Epithelial cell of prostate (primary cell): ENCODE results near the gene CNST.

Source experiments
- DNase-seq: peaks from one replicate; pipeline ENCODE4 v3.0.0-alpha.2; 2011; ENCODE audit warnings: low read depth, low spot score
- H3K27ac ChIP-seq: fragments of 450-650 bp; 2 replicates; pipeline ENCODE4 v1.5.1; 2017; ENCODE audit warnings: mild to moderate bottlenecking

The CNST gene

GRCh38 chr1:246647513-246647912 lies 81.3 kb downstream of the CNST start:
- H3K27ac ChIP-seq, result no peak overlapping the region

GRCh38 chr1:246651012-246651695 lies 84.9 kb downstream of the CNST start:
- H3K27ac ChIP-seq, result no peak overlapping the region
- no peak for DNase-seq

More at GRCh38 chr1:246647513-246647912, 81.3 kb downstream of the CNST start:
- DNase-seq, result no peak

- DNase-seq, result no peak
- no peak overlapping the region for H3K27ac ChIP-seq
Measured at GRCh38 chr1:246658567-246658966, 92.3 kb downstream of the CNST start.

GRCh38 chr1:246659594-246660140 lies 93.4 kb downstream of the CNST start:
- no peak overlapping the region for H3K27ac ChIP-seq
- DNase-seq, result no peak

- DNase-seq, result no peak
Measured at GRCh38 chr1:246661451-246661850, 95.2 kb downstream of the CNST start.

GRCh38 chr1:246667773-246668172 lies 101.5 kb downstream of the CNST start:
- no peak overlapping the region for H3K27ac ChIP-seq
- no peak for DNase-seq

More at GRCh38 chr1:246661451-246661850, 95.2 kb downstream of the CNST start:
- no peak overlapping the region for H3K27ac ChIP-seq

- DNase-seq, result no peak
Measured at GRCh38 chr1:246669659-246670058, 103.4 kb downstream of the CNST start.

GRCh38 chr1:246674049-246674448 lies 107.8 kb downstream of the CNST start:
- H3K27ac ChIP-seq, result no peak overlapping the region
- DNase-seq, result no peak

More at GRCh38 chr1:246669659-246670058, 103.4 kb downstream of the CNST start:
- H3K27ac ChIP-seq, result no peak overlapping the region

GRCh38 chr1:246677842-246678241 lies 111.6 kb downstream of the CNST start:
- H3K27ac ChIP-seq, result no peak overlapping the region
- DNase-seq, result no peak

GRCh38 chr1:246678816-246679793 lies 112.8 kb downstream of the CNST start:
- no peak overlapping the region for H3K27ac ChIP-seq
- DNase-seq, result no peak

GRCh38 chr1:246679794-246680177 lies 113.5 kb downstream of the CNST start:
- DNase-seq, result no peak
- no peak overlapping the region for H3K27ac ChIP-seq

- no peak overlapping the region for H3K27ac ChIP-seq
- DNase-seq, result no peak
Measured at GRCh38 chr1:246680190-246680589, 113.9 kb downstream of the CNST start.

GRCh38 chr1:246680696-246681130 lies 114.5 kb downstream of the CNST start:
- DNase-seq, result no peak
- H3K27ac ChIP-seq, result no peak overlapping the region

GRCh38 chr1:246681900-246682895 lies 115.9 kb downstream of the CNST start:
- H3K27ac ChIP-seq, result no peak overlapping the region
- DNase-seq, result no peak

- DNase-seq, result no peak
- H3K27ac ChIP-seq, result no peak overlapping the region
Measured at GRCh38 chr1:246683521-246683920, 117.3 kb downstream of the CNST start.

GRCh38 chr1:246687002-246687401 lies 120.7 kb downstream of the CNST start:
- no peak for DNase-seq
- no peak overlapping the region for H3K27ac ChIP-seq

- no peak for DNase-seq
- no peak overlapping the region for H3K27ac ChIP-seq
Measured at GRCh38 chr1:246689409-246690008, 123.3 kb downstream of the CNST start.

- H3K27ac ChIP-seq, result no peak overlapping the region
- no peak for DNase-seq
Measured at GRCh38 chr1:246690100-246690499, 123.8 kb downstream of the CNST start.
